CD4-positive, alpha-beta memory T cell (primary cell): ENCODE measurements around the gene IL23R. TPM values are rescaled to one million over a fixed set of nuclear protein-coding genes. Genes with fewer than 3 reads are reported as not detected.

Experiments
- CTCF ChIA-PET: fragments of 350-600 bp; sonication (Branson Sonifier 250); formaldehyde crosslinking; loops from one replicate; lab custom pipeline; 2021; ENCODE audit warnings: inconsistent platforms; ENCODE audit not compliant: partially characterized antibody; lab: Charles Lee
- POLR2A ChIA-PET: fragments of 350-600 bp; sonication (Branson Sonifier 250); formaldehyde crosslinking; loops from one replicate; lab custom pipeline; 2021; ENCODE audit not compliant: partially characterized antibody; lab: Charles Lee
- DNase-seq, 5 donors: peaks; one replicate each; pipeline versions ENCODE4 v3.0.0 to v3.0.0-alpha.2; 2020 to 2022; ENCODE audit warnings: mixed read lengths in 1 of 5
- H3K27ac ChIP-seq: one replicate; pipeline ENCODE4 v1.7.0; 2013; ENCODE audit warnings: low read depth, low read length
- H3K27me3 ChIP-seq: 2 replicates; pipeline ENCODE4 v1.7.0; 2013; ENCODE audit warnings: mild to moderate bottlenecking, low read length, moderate library complexity; ENCODE audit not compliant: insufficient read depth
- H3K36me3 ChIP-seq: 2 replicates; pipeline ENCODE4 v1.7.0; 2013; ENCODE audit warnings: mild to moderate bottlenecking, low read length, moderate library complexity; ENCODE audit not compliant: insufficient read depth
- H3K4me1 ChIP-seq: 2 replicates; pipeline ENCODE4 v1.7.0; 2013; ENCODE audit warnings: mild to moderate bottlenecking, low read length, moderate library complexity; ENCODE audit not compliant: insufficient read depth
- H3K4me3 ChIP-seq, 2 donors: one replicate each; pipeline ENCODE4 v1.7.0; 2013; ENCODE audit warnings: low read length in 2 of 2, mild to moderate bottlenecking in 1 of 2
- H3K9me3 ChIP-seq, 2 donors: one replicate each; pipeline ENCODE4 v1.7.0; 2013; ENCODE audit warnings: low read length in 2 of 2, control low read depth in 1 of 2; ENCODE audit not compliant: control insufficient read depth in 1 of 2
- H3K27ac Mint-ChIP-seq, 7 donors: one replicate each; pipeline ENCODE4 v1.8.0; 2020 to 2021; ENCODE audit warnings: mixed read lengths in 7 of 7, mild to moderate bottlenecking in 6 of 7, inconsistent platforms in 3 of 7, moderate library complexity in 3 of 7
- H3K27me3 Mint-ChIP-seq, 2 donors: one replicate each; pipeline ENCODE4 v1.8.0; 2020 to 2021; ENCODE audit warnings: mixed read lengths in 2 of 2
- H3K36me3 Mint-ChIP-seq, 2 donors: one replicate each; pipeline ENCODE4 v1.8.0; 2020 to 2021; ENCODE audit warnings: mixed read lengths in 2 of 2, inconsistent platforms in 1 of 2, mild to moderate bottlenecking in 1 of 2
- H3K4me1 Mint-ChIP-seq, 4 donors: one replicate each; pipeline ENCODE4 v1.8.0; 2020 to 2021; ENCODE audit warnings: mixed read lengths in 4 of 4, mild to moderate bottlenecking in 1 of 4
- H3K4me3 Mint-ChIP-seq, 8 donors: one replicate each; pipeline ENCODE4 v1.8.0; 2020 to 2021; ENCODE audit warnings: mixed read lengths in 8 of 8, mild to moderate bottlenecking in 7 of 8, moderate library complexity in 6 of 8, inconsistent platforms in 3 of 8
- H3K9me3 Mint-ChIP-seq, 8 donors: one replicate each; pipeline ENCODE4 v1.8.0; 2020 to 2021; ENCODE audit warnings: mixed read lengths in 8 of 8, mild to moderate bottlenecking in 5 of 8, inconsistent platforms in 3 of 8, moderate library complexity in 1 of 8
- intact Hi-C: fragments of 100-400 bp; cut with micrococcal nuclease; formaldehyde crosslinking; loops from one replicate; pipeline ENCODE4 v1.15.1; 2023
- polyA plus RNA-seq, 2 donors: library from polyadenylated mRNA; unstranded; fragments of 300-500 nt; fragmentation: Illumina TruSeq; gene quantifications; one replicate each; pipeline ENCODE4 v1.2.3, GENCODE V29; 2021
- total RNA-seq, 2 experiments: library from RNA; stranded (reverse); gene quantifications; one replicate each; pipeline ENCODE4 v1.2.3, GENCODE V29; 2021

Gene IL23R
- total and polyA plus RNA-seq, 4 experiments from 2014 or later, result 0.47 to 2.6 (median 1.5) TPM

DNA sequence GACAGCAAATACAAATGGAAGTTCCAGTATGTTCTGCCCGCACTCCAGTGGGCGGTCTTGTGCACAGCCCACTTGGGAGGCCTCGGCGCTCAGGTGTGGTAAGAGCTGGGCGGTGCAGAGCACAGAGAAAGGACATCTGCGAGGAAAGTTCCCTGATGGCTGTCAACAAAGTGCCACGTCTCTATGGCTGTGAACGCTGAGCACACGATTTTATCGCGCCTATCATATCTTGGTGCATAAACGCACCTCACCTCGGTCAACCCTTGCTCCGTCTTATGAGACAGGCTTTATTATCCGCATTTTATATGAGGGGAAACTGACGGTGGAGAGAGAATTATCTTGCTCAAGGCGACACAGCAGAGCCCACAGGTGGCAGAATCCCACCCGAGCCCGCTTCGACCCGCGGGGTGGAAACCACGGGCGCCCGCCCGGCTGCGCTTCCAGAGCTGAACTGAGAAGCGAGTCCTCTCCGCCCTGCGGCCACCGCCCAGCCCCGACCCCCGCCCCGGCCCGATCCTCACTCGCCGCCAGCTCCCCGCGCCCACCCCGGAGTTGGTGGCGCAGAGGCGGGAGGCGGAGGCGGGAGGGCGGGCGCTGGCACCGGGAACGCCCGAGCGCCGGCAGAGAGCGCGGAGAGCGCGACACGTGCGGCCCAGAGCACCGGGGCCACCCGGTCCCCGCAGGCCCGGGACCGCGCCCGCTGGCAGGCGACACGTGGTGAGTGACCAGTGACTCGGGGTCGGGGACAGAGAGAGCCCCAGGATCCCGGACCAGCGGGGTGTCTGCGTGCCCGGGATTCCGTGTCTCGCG lies 141.2 kb downstream of the IL23R start, which contains the start of gene IL12RB2:
Gene IL12RB2 (plus strand): TSS at position 623 of the 810 bp plus-strand sequence. CDS start 12,496 bp downstream, outside the sequence.
- intact Hi-C loops, result loop anchor here (2.0 kb wide), 1 partner anchor 29 kb away; no protein-coding TSS in a partner anchor
- H3K4me1 ChIP-seq, result peaks cover 13% of the 10 kb centered on the region
- H3K36me3 ChIP-seq, result no peaks in the 10 kb centered on the region
- peak within 1 kb of the TSS; percentile 14 to 63 for H3K4me3 ChIP-seq
- no peaks in the 10 kb centered on the region for H3K27me3 ChIP-seq
- no peaks in the 10 kb centered on the region for H3K9me3 ChIP-seq
- Mint-ChIP-seq H3K36me3 (no peaks in the 10 kb centered on the region), H3K27me3 (peaks cover 4 to 11% of the 10 kb centered on the region in 2 donors), H3K9me3 (no peaks in the 10 kb centered on the region), H3K4me3 (peak within 1 kb of the TSS; percentile 83 to 94 (median 88)), H3K27ac (peak within 1 kb of the TSS; percentile 39 to 92 (median 86)), H3K4me1 (peaks cover 9 to 30% (median 15%) of the 10 kb centered on the region in 4 donors)
- DNase-seq, result peak; percentile 26 to 63 (median 40)
- ChIA-PET CTCF (interaction anchor here (0.9 kb wide), 1 partner anchor 453 kb away, joined by 3 read pairs; no protein-coding TSS in a partner anchor), POLR2A (interaction anchor here (1.0 to 1.8 kb wide), 3 partner anchors 29 to 122 kb away, joined by 3 to 12 read pairs (median 4); partner anchors contain the start of gene SERBP1)
- peak within 1 kb of the TSS; percentile 32 for H3K27ac ChIP-seq

DNA sequence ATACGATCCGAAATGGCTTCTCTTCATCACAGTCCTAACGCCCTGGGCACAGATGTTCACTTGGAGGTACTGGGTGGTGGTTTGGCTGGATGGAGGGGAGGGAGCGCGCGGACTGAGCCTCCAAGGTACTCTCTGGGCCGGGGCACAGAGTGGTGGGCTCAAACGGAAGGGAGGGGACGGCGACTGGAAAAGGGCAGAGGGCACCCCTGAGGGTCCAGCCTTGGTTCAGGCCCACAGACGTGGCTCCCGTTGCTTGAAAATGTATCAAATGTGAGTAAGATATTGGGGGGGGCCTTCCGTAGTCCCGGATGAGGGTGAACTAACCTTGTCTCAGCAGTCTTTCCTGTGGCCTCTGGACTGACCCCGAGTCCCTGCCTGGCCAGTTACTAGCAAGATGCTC lies 141.9 kb downstream of the IL23R start:
- H3K27ac ChIP-seq, result no peak overlapping the region
- Mint-ChIP-seq H3K27ac (peak overlapping the region in 5 of 7 donors; percentile 18 to 90 (median 86)), H3K36me3 (no peaks in the 10 kb centered on the region), H3K4me3 (peak overlapping the region; percentile 83 to 94 (median 86)), H3K9me3 (peaks cover 0 to 2% (median 0%) of the 10 kb centered on the region in 8 donors), H3K4me1 (peaks cover 9 to 30% (median 17%) of the 10 kb centered on the region in 4 donors), H3K27me3 (peaks cover 4 to 11% of the 10 kb centered on the region in 2 donors)
- CTCF ChIA-PET, result interaction anchor here (0.9 kb wide), 1 partner anchor 452 kb away, joined by 3 read pairs; no protein-coding TSS in a partner anchor
- no peaks in the 10 kb centered on the region for H3K27me3 ChIP-seq
- intact Hi-C loops, result no loop called here
- H3K4me3 ChIP-seq, result peak overlapping the region in 1 of 2 donors; percentile 41
- no peak for DNase-seq
- POLR2A ChIA-PET, result interaction anchor here (1.3 to 1.8 kb wide), 2 partner anchors 28 to 37 kb away, joined by 3 to 12 read pairs; no protein-coding TSS in a partner anchor
- H3K4me1 ChIP-seq, result peaks cover 13% of the 10 kb centered on the region
- H3K36me3 ChIP-seq, result no peaks in the 10 kb centered on the region
- H3K9me3 ChIP-seq, result no peaks in the 10 kb centered on the region

Other genes with a start within 250 kb of the IL23R start
- 10 to 100 TPM in 1 of 2 experiments, 1 to 10 TPM in 1; 7.9 to 11.4 TPM for gene DNAI4, start 241.6 kb upstream of the IL23R start, total RNA-seq
- 1 to 10 TPM; 1.3 to 2.1 TPM for gene DNAI4, start 241.6 kb upstream of the IL23R start, polyA plus RNA-seq
- 10 to 100 TPM; 77.0 to 81.3 TPM for gene MIER1, start 241.5 kb upstream of the IL23R start, total RNA-seq
- 10 to 100 TPM; 25.5 to 41.3 TPM for gene MIER1, start 241.5 kb upstream of the IL23R start, polyA plus RNA-seq
- 10 to 100 TPM; 16.9 to 17.7 TPM for gene SLC35D1, start 112.3 kb upstream of the IL23R start, total RNA-seq
- 1 to 10 TPM; 2.1 to 3.5 TPM for gene SLC35D1, start 112.3 kb upstream of the IL23R start, polyA plus RNA-seq
- not detected for gene C1orf141, start 31.5 kb upstream of the IL23R start, total RNA-seq
- gene C1orf141, start 31.5 kb upstream of the IL23R start, polyA plus RNA-seq, result not detected
- 1 to 10 TPM; 3.6 to 5.3 TPM for gene IL12RB2, start 141.4 kb downstream of the IL23R start, total RNA-seq
- gene IL12RB2, start 141.4 kb downstream of the IL23R start, polyA plus RNA-seq, result 1 to 10 TPM; 4.2 to 7.3 TPM